Hematopoietic multipotent progenitor cell treated with erythropoietin and hydrocortisone succinate and interleukin-3 and kit ligand, for 8 days (in vitro differentiated cells): ENCODE measurements around the gene RTEL1.
A peak's percentile ranks its signal among the peaks of the same experiment; 100 is the strongest.
"Not testable (repeated sequence)": the region's sequence is repeated elsewhere in the genome, so short reads cannot be mapped to it uniquely, and the experiment has no call there.

Experiments
- DNase-seq: peaks from one replicate; pipeline ENCODE4 v3.0.0-alpha.2; 2015

Gene RTEL1

DNA sequence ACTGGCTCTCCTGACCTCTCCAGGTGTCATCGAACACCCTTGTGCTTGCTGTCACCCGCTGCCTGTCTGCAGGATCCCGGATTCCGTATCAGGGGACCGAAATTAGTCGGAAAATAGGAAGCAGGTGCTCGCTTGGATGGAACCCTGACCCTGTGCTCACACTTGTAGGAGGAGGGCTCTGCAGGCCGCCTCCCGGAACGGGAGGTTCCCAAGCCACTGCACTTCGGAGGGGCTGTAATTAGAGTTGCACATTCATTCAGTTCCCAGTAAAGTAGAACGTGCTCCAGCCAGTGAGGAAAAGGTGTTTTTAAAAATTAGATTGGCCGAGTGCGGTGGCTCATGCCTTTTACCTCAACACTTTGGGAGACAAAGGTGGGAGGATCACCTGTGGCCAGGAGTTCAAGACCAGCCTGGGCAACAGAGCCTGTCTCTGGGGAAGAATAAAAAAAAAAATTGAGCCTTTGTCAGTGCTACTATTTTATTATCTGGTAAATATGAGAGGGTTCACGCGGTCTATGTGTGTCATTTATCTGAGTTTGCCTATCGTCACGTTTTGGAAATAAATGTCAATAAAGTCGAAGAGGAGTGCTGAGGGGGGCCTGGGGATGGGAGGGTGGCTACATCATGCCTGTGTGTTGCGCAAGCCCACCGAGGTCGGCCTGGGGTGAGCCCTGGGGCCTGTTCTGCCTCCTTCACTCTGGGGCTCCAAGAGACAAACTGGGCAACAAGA is 29.7 kb upstream of the RTEL1 start:
- DNase-seq, result peak; percentile 85

DNA sequence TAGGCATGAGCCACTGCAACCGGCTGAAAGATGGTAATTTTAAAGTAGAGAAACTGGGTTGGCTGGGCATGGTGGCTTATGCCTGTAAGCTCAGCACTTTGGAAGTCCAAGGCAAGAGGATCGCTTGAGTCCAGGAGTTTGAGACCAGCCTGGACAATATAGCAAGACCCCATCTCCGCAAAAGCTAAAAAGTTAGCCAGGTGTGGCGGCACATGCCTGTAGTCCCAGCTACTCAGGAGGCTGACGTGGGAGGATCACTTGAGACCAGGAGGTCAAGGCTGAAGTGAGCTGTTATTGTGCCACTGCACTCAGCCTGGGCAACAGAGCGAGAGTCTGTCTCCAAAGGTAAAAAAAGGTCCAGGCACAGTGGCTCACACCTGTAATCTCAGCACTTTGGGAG is 27.2 kb upstream of the RTEL1 start:
- not testable (repeated sequence) for DNase-seq

DNA sequence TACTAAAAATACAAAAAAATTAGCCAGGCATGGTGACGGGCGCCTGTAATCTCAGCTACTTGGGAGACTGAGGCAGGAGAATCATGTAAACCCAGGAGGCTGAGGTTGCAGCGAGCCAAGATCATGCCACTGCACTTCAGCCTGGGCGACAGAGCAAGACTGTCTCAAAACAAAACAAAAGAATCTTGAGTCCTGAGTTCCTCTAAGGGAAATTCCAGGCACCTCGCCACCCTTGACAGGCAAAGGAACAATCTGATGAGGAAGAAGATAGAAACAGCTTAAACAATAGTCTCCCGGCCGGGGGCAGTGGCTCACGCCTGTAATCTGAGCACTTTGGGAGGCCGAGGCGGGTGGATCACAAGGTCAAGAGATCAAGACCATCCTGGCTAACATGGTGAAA is 26.7 kb upstream of the RTEL1 start:
- not testable (repeated sequence) for DNase-seq

DNA sequence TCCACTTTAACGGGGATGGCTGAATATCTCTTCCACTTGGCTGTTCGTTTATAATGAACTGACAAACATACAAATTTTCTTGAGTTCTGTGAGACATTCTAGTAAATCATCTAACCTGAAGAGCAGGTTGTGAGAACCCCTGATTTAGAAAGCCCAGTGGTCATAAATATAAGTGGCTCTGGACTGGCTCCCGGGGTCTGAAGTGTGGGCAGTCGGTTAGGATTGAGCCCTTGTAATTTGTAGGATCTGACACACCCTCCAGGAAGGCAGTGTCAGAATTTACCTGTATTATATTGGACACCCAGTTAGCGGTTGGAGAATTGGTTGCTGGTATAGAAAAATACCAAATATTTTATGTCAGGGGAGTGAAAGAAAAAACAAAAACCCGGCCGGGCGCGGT is 24.4 kb upstream of the RTEL1 start:
- DNase-seq, result no peak

DNA sequence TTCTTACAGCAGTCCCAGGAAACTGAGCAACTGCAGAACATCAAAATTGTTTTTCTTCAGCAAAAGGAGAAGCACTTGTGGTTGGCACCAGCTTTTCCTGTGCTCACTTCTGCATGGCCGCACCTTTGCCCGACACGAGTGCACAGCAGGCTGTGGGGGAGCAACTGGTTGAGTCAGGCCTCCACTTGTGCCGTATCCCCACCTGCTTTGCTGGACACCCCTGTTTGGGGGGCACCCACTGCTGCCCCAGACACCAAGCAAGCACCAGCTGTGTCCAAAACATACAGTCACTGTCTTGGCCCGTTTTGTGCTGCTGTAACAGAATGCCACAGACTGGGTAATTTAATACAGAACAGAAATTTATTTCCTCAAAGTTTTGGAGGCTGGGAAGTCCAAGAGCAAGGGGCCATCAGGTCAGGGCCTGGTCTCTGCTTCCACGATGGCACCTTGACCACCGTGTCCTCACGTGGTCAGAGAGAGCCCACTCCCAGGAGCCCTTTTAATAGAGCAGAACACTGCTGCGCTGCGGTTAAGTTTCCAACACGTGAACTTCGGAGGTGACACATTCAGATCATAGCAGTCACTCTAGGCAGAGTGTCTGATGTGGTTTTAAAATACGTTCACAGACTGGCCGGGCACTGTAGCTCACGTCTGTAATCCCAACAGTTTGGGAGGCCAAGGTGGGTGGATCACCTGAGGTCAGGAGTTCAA is 22.5 kb upstream of the RTEL1 start:
- DNase-seq, result no peak

DNA sequence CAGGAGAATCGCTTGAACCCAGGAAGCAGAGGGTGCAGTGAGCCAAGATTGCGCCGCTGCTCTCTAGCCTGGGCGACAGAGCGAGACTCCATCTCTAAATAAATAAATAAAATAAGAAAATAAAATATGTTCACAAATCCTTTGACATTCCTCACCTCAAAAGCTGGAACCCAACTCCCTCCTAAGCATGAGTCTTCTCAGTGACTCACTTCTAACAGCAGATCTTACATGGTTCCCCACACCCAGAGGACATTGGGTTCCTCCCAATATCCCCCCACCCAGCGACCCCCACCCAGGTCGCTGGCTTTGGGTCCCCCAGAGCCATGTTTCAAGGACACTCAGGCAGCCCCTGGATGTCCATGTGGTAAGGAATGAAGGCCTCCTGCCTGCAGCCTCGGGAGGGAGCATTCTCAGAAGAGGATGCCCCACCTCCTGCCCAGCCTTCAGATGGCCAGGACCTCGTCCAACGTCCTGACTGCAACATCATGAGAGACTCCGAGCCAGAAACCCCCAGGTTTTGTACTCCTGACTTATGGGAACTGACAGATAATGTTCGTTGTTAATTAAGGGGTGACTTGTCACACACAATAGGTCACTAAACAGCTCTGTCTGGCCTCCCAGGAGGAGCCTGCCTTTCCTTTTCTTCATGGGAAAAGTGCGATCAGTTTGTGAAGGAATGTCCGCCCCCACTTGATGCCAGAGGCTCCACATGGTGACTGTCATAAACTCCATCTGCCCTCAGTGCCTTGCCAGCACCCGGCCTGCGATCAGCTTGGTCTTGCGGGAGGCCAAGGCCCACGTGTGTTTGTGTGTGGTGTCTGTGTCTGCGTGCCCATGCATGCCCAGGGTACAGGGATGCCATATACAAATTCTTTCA is 21.1 kb upstream of the RTEL1 start:
- DNase-seq, result no peak

DNA sequence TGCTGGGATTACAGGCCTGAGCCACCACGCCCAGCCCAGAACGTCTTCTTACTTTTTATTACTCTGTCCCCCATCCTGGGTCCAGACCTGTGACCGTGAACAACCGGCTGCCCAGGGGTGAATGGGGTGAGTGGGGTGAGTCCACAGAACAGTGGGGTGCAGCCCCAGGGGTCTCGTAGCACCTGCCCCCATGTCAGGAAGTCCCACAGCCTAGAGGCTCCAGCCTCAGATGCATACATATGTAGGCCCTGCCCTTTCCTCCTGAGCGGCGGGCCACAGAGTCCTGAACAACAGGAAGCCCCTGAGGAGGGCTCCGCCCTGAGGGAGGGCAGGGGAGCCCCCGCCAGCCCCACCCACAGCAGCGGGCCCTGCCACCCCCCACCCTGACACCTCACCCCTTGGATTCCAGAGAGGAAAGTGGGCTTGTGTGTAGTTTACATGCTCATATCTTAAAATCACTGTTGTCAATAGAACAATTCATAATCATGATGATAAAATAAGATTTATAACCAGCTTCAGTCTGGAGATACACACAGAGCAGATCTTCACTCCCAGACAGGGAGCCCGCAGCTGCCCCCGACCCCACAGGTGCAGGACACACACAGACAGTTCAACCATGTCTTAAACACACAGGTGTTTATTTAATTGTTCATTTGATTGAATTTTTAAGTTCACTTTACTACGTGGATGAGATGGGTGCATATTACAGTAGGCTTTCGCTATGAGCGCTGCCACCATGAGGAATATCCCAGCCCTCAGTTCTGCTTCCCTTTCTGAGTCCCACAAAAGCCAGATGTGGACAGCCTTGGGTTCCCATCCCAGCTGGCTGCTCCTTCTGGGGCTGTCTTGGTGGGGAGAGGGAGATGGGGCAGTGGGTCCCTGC is 18.8 kb upstream of the RTEL1 start:
- DNase-seq, result no peak

DNA sequence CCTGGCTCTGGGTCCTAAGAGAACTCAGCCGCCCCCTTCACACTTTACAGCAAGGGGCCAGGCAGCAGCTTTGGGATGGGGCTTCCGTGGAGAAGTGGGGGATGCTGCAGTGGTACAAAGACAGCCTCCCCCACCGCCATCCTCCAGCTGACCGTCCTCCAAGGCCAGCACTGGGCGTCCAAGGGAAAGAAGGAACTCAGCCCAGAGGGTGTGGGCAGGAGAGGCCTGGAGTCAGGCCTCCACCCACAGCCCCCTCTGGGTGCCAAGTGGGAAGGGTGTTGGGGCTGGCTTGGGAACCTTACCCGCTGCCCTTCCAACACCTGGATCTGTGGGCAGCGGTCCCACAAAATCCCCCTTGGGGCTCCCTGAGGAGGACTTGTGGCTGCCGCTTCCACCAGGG is 18.0 kb upstream of the RTEL1 start:
- no peak for DNase-seq

DNA sequence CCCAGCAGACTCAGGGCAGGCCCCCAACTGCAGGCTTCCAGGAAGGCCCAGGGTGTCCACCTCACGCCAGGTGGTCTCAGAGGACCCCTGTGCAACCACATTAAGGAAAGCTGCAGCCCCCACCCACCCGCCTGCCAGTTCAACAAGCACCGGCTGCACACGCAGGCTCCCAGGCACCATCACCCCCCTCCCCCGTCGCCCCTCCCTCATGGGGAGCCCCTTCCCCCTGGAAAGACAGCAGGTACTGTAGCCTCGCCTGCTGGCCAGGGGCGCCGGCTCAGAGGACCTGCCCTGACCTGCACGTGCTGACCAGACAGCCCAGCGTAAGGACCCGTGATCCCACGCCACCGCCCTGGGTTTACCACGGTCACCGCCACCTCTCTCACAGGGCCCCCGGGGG is 17.4 kb upstream of the RTEL1 start:
- not testable (repeated sequence) for DNase-seq

DNA sequence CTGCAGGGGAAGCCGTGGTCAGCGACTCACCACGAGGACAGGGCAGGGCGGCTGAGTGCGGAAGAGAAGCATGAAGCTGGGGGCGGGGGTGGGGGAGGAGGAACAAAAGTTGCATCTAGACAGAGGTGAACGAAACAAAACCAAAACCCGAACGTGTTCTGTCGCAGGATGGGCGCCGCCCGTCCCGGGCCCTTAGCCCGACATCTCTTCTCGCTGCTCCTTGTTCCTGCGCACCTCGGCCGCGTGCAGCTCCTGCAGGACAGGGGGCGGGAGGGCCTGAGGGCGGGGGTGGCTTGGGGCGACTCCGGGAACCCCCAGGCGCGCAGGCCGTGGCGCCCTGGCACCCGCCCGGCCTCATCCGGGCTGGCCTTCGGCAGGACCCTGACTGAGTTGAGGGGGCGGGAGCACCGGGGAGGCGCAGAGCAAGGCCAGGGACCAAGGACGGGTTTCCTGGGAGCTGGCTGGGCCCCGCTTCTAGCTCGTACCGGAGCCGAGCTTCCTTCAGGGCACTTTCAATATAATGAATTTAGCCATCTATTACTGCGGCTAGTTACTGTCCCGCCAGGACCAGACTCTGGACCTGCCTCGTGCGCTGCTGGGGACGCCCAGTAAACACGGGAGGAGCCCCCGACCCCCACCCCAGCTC is 16.8 kb upstream of the RTEL1 start:
- DNase-seq, result peak; percentile 28

DNA sequence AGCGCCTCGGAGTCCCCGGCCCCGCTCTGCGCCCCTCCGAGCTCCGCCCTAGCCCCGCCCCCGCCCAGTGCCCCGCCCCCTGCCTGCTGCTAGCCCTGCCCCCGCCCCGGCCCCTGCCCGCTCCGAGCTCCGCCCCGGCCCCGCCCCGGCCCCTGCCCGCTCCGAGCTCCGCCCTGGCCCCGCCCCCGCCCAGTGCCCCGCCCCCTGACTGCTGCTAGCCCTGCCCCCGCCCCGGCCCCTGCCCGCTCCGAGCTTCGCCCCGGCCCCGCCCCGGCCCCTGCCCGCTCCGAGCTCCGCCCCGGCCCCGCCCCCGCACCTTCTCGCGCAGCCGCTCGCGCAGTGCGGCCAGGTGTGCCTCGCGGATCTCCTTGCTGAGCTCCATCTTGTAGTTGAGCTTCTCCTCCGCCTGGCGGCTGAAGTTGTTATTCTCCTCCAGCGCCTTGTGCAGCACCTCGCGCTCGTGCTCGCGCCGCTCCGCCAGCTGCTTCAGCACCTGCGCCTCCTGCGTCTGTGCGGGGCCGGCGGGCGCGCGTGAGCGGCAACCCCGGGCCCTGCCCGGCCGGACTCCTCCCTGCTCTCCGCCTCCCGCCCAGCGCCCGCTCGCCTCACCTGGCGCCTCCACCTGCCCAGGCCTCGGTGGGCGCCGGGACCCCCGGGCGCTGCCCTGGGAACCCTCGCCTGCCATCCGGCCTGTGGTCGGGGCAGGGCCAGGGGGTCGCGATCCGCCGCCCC is 16.2 kb upstream of the RTEL1 start:
- DNase-seq, result peak; percentile 73

DNA sequence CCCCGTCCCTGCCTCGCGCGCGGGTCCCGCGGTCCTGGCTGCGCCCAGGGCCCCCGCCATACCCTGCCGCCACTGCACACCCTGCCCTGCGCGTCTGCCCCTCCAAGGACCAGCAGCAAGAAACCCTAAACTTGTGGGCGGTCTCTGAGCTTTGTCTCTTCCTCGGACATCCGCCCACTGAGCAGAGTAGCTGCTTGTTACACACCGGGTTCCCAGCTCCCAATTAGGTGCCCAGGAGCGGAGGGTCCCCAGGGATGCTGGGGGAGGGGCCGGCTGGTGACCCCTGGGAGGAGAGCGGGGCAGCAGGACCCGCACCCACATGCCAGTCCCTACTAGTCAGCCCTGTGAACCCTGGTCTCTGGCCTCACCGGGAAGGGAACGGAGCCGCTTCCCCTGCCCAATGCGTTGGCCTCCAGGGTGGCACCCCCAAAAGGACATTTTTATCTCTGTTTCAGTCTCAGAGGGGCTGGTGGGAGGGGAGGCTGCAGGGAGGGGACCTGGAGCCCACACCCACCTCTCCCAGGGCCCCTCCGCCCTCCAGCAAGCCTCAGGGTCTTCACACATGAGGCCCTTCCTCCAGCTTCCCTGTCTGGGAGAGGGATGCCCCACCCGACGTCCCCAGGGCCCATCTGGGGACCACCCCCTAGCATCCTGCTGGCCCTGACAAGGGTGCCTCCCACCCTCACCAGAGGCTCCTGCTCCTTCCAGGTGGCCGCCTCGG is 15.4 kb upstream of the RTEL1 start:
- no peak for DNase-seq

DNA sequence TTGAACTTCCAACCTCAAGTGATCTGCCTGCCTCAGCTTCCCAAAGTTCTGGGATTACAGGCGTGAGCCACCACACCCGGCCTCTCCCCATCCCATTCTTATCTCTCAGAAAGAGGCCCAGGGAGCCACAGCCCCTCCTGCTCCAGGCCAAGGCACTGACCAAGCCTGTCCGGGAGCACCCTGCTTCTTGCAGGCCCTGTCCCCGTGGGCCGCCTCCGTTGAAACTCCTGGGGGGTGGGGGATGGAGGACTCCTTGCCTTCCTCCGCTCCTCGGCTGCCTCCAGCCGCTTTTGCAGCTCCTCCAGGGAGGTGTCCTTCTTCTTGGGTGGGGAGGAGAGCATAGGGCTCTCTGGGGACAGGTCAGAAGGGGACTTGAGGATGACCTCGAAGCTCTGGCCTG is 14.6 kb upstream of the RTEL1 start:
- no peak for DNase-seq

DNA sequence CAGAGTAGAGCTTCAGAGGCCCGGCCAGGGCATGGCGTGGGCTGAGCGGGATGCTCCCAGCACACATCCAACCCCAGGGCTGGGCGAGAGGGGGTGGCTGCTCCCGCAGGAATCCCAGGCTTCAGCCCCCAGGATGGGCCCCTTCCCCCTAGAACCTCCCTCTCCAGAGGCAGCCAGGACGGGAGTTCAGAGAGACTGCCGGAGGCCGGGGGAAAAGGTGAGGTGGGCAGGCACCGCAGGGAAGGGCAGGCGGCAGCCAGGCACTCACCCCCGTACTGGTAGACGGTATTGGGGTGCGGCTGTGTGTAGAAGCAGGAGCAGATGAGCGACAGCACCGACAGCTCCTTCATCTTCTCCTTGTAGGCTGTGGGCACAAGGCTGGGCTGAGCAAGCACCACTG is 14.2 kb upstream of the RTEL1 start:
- DNase-seq, result no peak

DNA sequence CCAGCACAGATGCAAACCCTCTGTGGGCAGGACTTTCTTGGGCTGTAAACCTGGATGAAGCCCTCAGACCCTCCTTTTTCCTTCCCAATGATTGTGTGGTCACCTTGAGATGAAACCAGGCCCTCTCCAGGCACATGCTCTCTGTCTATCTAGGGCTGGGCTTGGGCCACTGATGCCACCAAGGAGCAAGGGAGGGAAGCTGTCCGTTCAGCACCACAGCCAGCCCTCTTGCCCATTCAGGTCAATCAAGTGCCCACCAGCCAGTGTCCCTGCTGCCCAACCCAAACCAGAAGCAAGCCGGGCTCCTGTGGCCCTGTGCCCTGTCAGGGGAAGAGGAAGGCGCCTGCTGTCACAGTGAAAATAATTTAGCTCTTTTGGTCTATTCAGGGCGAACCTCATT is 12.9 kb upstream of the RTEL1 start:
- DNase-seq, result no peak

DNA sequence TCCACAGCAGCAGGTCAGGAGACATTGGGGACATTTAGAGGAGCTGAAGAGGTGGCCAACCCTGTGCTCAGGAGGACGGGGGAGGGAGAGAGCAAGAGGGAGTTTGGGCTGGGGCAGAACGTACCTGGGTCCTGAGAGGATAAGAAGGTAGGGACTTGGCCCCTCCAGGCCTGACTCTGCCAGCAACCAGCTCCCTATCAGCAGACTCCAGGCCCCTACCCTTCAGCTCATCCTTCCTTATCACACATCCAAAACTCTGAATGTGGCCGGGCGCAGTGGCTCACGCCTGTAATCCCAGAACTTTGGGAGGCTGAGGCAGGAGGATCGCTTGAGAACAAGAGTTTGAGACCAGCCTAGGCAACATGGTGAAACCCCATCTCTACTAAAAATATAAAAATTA is 9.9 kb upstream of the RTEL1 start:
- DNase-seq, result peak; percentile 64

DNA sequence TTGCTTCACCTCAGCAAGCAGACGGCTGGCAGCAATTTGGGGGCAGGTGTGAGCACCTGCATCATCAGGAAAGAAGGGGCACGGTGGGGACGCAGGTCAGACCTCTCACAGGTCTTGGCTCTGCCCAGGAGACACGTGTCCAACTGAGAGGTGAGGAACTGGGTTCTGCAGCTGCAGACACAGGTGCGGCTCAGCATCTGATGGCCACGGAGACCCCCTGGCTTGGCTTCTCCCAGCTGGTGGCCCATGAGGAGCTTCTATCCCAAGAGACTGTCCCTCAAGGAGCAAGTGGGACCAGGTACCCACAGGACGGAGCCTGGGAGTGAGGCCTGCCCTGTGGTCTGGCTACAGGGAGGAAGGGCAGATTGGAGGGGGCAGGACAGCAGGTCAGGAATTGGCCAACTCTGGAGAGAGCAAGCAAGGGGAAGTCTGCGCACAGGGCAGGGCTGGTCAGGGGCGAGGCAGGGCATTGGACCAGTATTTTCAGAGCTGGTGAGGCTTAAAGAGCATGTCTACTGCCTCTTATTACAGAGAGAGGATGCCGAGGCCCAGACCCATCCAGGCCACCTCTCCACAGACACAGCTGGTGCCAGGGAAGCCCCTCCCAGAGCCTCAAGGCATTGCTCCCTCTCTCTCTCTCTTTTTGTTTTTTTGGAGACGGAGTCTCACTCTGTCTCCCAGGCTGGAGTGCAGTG is 9.1 kb upstream of the RTEL1 start:
- DNase-seq, result no peak

DNA sequence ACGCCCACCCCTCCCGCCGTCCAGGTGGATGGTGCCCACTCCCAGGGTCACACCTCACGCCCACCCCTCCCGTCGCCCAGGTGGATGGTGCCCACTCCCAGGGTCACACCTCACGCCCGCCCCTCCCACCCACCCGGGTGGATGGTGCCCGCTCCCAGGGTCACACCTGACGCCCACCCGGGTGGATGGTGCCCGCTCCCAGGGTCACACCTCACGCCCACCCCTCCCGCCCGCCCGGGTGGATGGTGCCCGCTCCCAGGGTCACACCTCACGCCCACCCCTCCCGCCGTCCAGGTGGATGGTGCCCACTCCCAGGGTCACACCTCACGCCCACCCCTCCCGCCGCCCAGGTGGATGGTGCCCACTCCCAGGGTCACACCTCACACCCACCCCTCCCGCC is 7.6 kb upstream of the RTEL1 start:
- DNase-seq, result not testable (repeated sequence)

DNA sequence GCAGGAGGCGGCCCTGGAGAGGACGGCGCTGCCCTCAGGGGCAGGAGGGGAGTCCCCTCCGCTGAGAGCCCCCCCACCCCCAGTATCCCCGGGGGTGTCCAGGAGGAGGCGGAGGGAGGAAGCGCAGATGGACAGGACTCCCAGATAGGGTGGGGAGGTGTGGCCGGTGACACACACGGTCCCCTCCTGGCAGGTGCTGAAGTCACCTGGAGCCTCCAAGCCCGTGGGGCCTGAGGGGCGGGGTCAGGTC is 6.2 kb upstream of the RTEL1 start:
- DNase-seq, result no peak

DNA sequence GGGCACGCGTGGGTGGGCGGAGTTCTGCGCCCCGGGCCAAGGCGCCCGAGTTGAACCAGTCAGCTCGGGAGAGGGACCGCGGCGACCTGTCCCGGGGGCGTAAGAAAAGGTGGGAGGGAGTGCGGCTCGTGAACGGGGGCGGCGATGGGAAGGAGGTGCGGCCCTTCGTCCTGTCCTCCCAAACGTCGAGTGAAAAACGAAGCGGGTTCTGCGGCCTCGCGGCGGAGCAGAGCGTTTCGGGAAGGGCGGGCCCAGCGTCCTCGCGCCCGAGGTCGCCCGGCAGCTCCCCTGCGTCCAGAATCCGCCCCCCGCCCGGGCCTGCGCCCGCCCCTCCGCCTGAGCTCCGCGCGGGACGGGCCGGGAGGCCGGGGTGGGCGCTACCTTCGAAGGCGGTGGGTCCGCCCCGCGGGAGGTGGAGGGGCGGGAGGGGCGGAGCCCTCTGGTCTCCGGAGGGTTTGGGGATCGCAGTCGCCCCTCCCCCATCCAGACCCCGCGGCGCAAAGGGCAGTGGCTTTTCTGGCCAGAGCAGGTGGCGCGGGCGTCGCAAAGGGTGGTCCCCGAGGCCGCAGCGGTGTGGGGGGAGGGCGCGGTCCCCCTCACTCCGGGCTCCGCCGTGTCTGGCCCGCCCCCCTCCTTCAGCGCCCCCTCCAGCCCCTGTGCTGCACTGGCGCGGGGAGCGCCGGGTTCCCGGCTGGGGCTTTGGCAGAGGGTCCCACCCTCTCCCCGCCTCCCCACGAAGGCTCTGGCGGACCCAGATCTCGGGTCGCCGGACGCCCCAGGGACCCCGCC is 5.7 kb upstream of the RTEL1 start:
- DNase-seq, result no peak
